Kidney (tissue), 14 donors: ENCODE measurements around the gene MOB4. TPM values are rescaled to one million over a fixed set of nuclear protein-coding genes. Genes with fewer than 3 reads are reported as not detected.

Experiments
- DNase-seq, 5 donors: peaks; one replicate each; pipeline ENCODE4 v3.0.0-alpha.2; 2013 to 2020
- FAIRE-seq: peaks from 2 replicates; lab custom pipeline; 2012; peaks lifted over from hg19 to GRCh38; lab: Jason Lieb, UNC
- H3K27ac ChIP-seq, 2 donors: one replicate each; pipeline ENCODE4 v1.7.0; 2013; ENCODE audit warnings: low read depth in 2 of 2, low read length in 2 of 2, inconsistent platforms in 1 of 2
- H3K27me3 ChIP-seq: one replicate; pipeline ENCODE4 v1.7.1; 2013; ENCODE audit warnings: low read length, inconsistent platforms; ENCODE audit not compliant: control insufficient read depth, insufficient read depth
- H3K36me3 ChIP-seq, 3 donors: one replicate each; pipeline versions ENCODE4 v1.7.0 to v1.7.1; 2013; ENCODE audit warnings: low read length in 3 of 3, control low read depth in 1 of 3, inconsistent platforms in 1 of 3; ENCODE audit not compliant: insufficient read depth in 3 of 3, control insufficient read depth in 2 of 3
- H3K4me1 ChIP-seq, 3 donors: one replicate each; pipeline versions ENCODE4 v1.7.0 to v1.7.1; 2013; ENCODE audit warnings: low read length in 3 of 3, inconsistent platforms in 1 of 3, low read depth in 1 of 3; ENCODE audit not compliant: control insufficient read depth in 2 of 3, insufficient read depth in 2 of 3
- H3K4me3 ChIP-seq, 3 donors: one replicate each; pipeline versions ENCODE4 v1.7.0 to v1.8.1; 2013; ENCODE audit warnings: low read length in 3 of 3, control low read depth in 1 of 3, inconsistent platforms in 1 of 3
- H3K9ac ChIP-seq, 3 donors: one replicate each; pipeline versions ENCODE4 v1.7.0 to v1.7.1; 2013; ENCODE audit warnings: low read length in 3 of 3, control low read depth in 1 of 3, inconsistent platforms in 1 of 3
- H3K9me3 ChIP-seq, 3 donors: one replicate each; pipeline versions ENCODE4 v1.7.0 to v1.7.1; 2013; ENCODE audit warnings: low read length in 3 of 3, control low read depth in 1 of 3, inconsistent platforms in 1 of 3; ENCODE audit not compliant: control insufficient read depth in 2 of 3, insufficient read depth in 1 of 3
- intact Hi-C: fragments of 100-400 bp; cut with DNase I; formaldehyde crosslinking; loops from one replicate; pipeline ENCODE4 v1.11.1; 2022
- polyA plus RNA-seq: library from polyadenylated mRNA; stranded (reverse); fragments of 350-450 nt; fragmentation: Illumina TruSeq; extraction: RNeasy Lipid Tissue Mini Kit (QIAGEN cat#74804); gene quantifications from one replicate; pipeline ENCODE4 v1.2.3, GENCODE V29; 2014; ENCODE audit warnings: low read depth, low replicate concordance; ENCODE audit not compliant: insufficient read depth
- total RNA-seq: library from RNA; stranded (reverse); fragmentation: NEBNext Ultra II Directional; extraction: Animal tissue kit (Norgen Biotek cat#: 25700); gene quantifications from one replicate; pipeline ENCODE4 v1.2.1, GENCODE V29; 2021
- TF ChIP-seq, protein P1 (sequence below): IDR thresholded peaks from 3 replicates; pipeline ENCODE4 v1.5.1; 2012; ENCODE audit warnings: mild to moderate bottlenecking, moderate library complexity, borderline replicate concordance; ENCODE audit not compliant: insufficient read depth; ENCODE audit errors: extremely low read depth
- donor health status: control.
- donor health status: control.
- donor health status: control.
- donor health status: control.
- donor health status: control.
- donor health status: DM: yes; HTN: yes; CAD: no.
- donor health status: Normal renal cell carcinoma (clear cell type).

MOB4 gene
- total and polyA plus RNA-seq, 2 donors from 2014 or later, result 16.5 to 23.0 TPM

GRCh38 chr2:197560146-197560665 lies 44.3 kb downstream of the MOB4 start:
- DNase-seq (no peak), FAIRE-seq (no peak)
- no peaks in the 10 kb centered on the region for H3K27me3 ChIP-seq
- no peak overlapping the region for H3K9ac ChIP-seq
- TF ChIP-seq, protein P1, sequence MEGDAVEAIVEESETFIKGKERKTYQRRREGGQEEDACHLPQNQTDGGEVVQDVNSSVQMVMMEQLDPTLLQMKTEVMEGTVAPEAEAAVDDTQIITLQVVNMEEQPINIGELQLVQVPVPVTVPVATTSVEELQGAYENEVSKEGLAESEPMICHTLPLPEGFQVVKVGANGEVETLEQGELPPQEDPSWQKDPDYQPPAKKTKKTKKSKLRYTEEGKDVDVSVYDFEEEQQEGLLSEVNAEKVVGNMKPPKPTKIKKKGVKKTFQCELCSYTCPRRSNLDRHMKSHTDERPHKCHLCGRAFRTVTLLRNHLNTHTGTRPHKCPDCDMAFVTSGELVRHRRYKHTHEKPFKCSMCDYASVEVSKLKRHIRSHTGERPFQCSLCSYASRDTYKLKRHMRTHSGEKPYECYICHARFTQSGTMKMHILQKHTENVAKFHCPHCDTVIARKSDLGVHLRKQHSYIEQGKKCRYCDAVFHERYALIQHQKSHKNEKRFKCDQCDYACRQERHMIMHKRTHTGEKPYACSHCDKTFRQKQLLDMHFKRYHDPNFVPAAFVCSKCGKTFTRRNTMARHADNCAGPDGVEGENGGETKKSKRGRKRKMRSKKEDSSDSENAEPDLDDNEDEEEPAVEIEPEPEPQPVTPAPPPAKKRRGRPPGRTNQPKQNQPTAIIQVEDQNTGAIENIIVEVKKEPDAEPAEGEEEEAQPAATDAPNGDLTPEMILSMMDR, result no peak
- intact Hi-C loops, result no loop called here
- H3K4me3 ChIP-seq, result no peak overlapping the region
- H3K36me3 ChIP-seq, result no peaks in the 10 kb centered on the region
- H3K4me1 ChIP-seq, result no peaks in the 10 kb centered on the region
- H3K9me3 ChIP-seq, result no peaks in the 10 kb centered on the region
- no peak overlapping the region for H3K27ac ChIP-seq

- H3K9ac ChIP-seq, result no peak overlapping the region
- intact Hi-C loops, result no loop called here
- peaks cover 0 to 2% (median 0%) of the 10 kb centered on the region in 3 donors for H3K9me3 ChIP-seq
- TF ChIP-seq, protein P1, result no peak
- H3K4me1 ChIP-seq, result no peaks in the 10 kb centered on the region
- H3K27me3 ChIP-seq, result no peaks in the 10 kb centered on the region
- no peaks in the 10 kb centered on the region for H3K36me3 ChIP-seq
- H3K27ac ChIP-seq, result no peak overlapping the region
- H3K4me3 ChIP-seq, result no peak overlapping the region
- FAIRE-seq (no peak), DNase-seq (no peak)
Observed at GRCh38 chr2:197571627-197572271, 55.9 kb downstream of the MOB4 start.

DNA sequence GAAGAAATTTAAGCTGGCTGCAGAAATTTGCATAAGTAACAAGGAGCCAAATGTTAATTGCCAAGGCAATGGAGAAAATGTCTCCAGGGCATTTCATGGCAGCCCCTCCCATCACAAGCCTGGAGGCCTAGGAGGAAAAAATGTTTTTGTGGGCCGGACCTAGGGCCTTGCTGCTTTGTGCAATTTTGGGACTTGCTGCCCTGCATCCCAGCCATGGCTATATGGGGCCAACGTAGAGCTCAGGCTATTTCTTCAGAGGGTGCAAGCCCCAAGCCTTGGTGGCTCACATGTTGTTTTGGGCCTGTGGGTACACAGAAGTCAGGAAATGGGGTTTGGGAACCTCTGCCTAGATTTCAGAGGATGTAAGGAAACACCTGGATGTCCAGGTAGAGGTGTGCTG lies 57.7 kb downstream of the MOB4 start:
- FAIRE-seq (no peak), DNase-seq (no peak)
- H3K9me3 ChIP-seq, result peaks cover 0 to 2% (median 0%) of the 10 kb centered on the region in 3 donors
- no peaks in the 10 kb centered on the region for H3K4me1 ChIP-seq
- no peak overlapping the region for H3K4me3 ChIP-seq
- intact Hi-C loops, result no loop called here
- H3K27ac ChIP-seq, result no peak overlapping the region
- H3K36me3 ChIP-seq, result no peaks in the 10 kb centered on the region
- TF ChIP-seq, protein P1, result no peak
- no peak overlapping the region for H3K9ac ChIP-seq
- H3K27me3 ChIP-seq, result no peaks in the 10 kb centered on the region
